Measurements from ENCODE around the gene TECPR1. TPM values are rescaled to one million over a fixed set of nuclear protein-coding genes. Genes with fewer than 3 reads are reported as not detected.

The TECPR1 gene
- total RNA-seq, 1 experiment from 2014 or later, result 13.9 TPM

DNA sequence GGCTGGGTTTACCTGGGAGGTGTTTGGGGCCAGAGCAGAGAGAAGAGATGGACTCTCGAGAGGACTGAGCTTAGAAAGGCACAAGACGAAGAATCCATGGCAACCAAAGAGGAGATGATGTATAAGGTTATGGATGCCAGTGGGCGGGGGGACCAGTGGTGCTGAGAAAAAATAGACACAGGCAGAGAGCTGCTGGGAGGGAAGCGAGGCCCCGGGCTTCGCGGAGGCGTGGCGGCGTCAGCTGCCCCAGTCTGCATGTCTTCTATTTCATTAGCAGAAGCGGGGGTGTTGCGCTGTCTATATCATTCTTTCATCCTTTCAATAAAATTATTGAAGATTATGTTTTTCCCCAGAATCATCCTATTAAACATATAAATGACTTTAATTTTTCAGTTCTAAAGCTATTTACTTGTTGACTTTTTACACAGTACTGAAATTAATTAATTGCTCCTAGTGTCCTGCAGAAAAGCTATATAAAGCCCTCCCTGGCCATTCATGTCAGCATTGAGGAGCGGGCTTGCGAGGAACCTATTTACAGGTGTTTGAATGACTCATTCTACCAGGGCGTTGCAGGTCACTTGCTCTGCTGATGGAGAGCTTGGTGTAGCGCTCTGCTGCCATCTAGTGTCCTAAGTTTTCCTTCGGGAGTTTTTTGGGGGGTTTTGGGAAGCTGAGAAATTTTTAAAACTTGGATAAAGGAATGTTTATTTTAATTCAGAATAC is 83.7 kb downstream of the TECPR1 start:
- H2AFZ ChIP-seq (ENCODE audit: low read length), result no peak overlapping the region
- no CpG with 5 or more reads among the region's 17 CpGs for WGBS (ENCODE audit: extremely low coverage, insufficient read length, low lambda C conversion rate)
- DNase-seq, result peak; percentile 75
- Mint-ChIP-seq H3K27me3 (ENCODE audit: low read depth) (no peaks in the 10 kb centered on the region), H3K9me3 (no peaks in the 10 kb centered on the region), H3K4me3 (no peak overlapping the region), H3K27ac (no peak overlapping the region; a peak in 2 of 7 replicates), H3K36me3 (ENCODE audit: insufficient read depth in 1 of 3, low read depth in 3 of 3) (peaks cover 10 to 13% (median 13%) of the 10 kb centered on the region in 3 experiments; a peak in 6 of 7 replicates), H3K4me1 (peaks cover 14 to 25% of the 10 kb centered on the region in 2 experiments)
- no peak overlapping the region for H3K56ac ChIP-seq (ENCODE audit: insufficient read length, low read depth, low read length)
- no peak overlapping the region for H2BK15ac ChIP-seq (ENCODE audit: low read depth, low read length)
- no peak overlapping the region for H3T11ph ChIP-seq (ENCODE audit: low read length)
- H2AK5ac ChIP-seq (ENCODE audit: insufficient read length, low read length), result no peak overlapping the region
- H3K4me2 ChIP-seq (ENCODE audit: insufficient read depth, insufficient read length, low read length), result no peak overlapping the region
- no peak overlapping the region for H4K91ac ChIP-seq (ENCODE audit: insufficient read length, low read depth, low read length)
- TF ChIP-seq, protein P1, sequence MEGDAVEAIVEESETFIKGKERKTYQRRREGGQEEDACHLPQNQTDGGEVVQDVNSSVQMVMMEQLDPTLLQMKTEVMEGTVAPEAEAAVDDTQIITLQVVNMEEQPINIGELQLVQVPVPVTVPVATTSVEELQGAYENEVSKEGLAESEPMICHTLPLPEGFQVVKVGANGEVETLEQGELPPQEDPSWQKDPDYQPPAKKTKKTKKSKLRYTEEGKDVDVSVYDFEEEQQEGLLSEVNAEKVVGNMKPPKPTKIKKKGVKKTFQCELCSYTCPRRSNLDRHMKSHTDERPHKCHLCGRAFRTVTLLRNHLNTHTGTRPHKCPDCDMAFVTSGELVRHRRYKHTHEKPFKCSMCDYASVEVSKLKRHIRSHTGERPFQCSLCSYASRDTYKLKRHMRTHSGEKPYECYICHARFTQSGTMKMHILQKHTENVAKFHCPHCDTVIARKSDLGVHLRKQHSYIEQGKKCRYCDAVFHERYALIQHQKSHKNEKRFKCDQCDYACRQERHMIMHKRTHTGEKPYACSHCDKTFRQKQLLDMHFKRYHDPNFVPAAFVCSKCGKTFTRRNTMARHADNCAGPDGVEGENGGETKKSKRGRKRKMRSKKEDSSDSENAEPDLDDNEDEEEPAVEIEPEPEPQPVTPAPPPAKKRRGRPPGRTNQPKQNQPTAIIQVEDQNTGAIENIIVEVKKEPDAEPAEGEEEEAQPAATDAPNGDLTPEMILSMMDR (conservative IDR thresholded peaks at IDR 0.05), result peak; percentile 90
- H3K23ac ChIP-seq (ENCODE audit: insufficient read length, low read depth, low read length), result no peak overlapping the region
- no peaks in the 10 kb centered on the region for H3K4me1 ChIP-seq (ENCODE audit: insufficient read depth, low read length)
- H3K18ac ChIP-seq (ENCODE audit: insufficient read length, low read depth, low read length), result no peak overlapping the region
- no peak overlapping the region for H2BK20ac ChIP-seq (ENCODE audit: low read depth, low read length, poor library complexity, severe bottlenecking)
- H2BK5ac ChIP-seq (ENCODE audit: insufficient read length, low read length), result no peak overlapping the region
- H2BK120ac ChIP-seq (ENCODE audit: low read depth, low read length, poor library complexity, severe bottlenecking), result no peak overlapping the region
- H3K9me3 ChIP-seq (ENCODE audit: control insufficient read depth, low read depth, low read length), result no peaks in the 10 kb centered on the region
- no peaks in the 10 kb centered on the region for H3K79me2 ChIP-seq (ENCODE audit: insufficient read depth, low read length)
- H3K79me1 ChIP-seq (ENCODE audit: insufficient read depth, low read depth, low read length, poor library complexity, severe bottlenecking), result no peaks in the 10 kb centered on the region
- no peak overlapping the region for H3K27ac ChIP-seq (ENCODE audit: insufficient read length, low read depth, low read length)
- no peaks in the 10 kb centered on the region for H3K23me2 ChIP-seq (ENCODE audit: insufficient read length, low read depth, low read length, poor library complexity, severe bottlenecking)
- no peaks in the 10 kb centered on the region for H3K27me3 ChIP-seq (ENCODE audit: insufficient read depth, low read length)
- no peak overlapping the region for H4K8ac ChIP-seq (replicated peaks; ENCODE audit: insufficient read length, low read depth, low read length)
- H3K14ac ChIP-seq (ENCODE audit: insufficient read depth, low read length), result no peak overlapping the region
- no peak overlapping the region for H2BK12ac ChIP-seq (ENCODE audit: insufficient read length, low read depth, low read length)
- no peaks in the 10 kb centered on the region for H4K20me1 ChIP-seq (ENCODE audit: control insufficient read depth, insufficient read depth, insufficient read length)
- no peak overlapping the region for H3K9ac ChIP-seq (ENCODE audit: extremely low read depth, insufficient read length, low read length)
- no peak overlapping the region for H3K4ac ChIP-seq (ENCODE audit: low read depth, low read length)
- no peak overlapping the region for H4K5ac ChIP-seq (ENCODE audit: insufficient read length, low read depth, low read length)
